Lung (tissue), 12 donors: ENCODE results near the gene MATR3. TPM values are rescaled to one million over a fixed set of nuclear protein-coding genes. Genes with fewer than 3 reads are reported as not detected.
"Not testable (repeated sequence)": the region's sequence is repeated elsewhere in the genome, so short reads cannot be mapped to it uniquely, and the experiment has no call there.

Experiments used
- ATAC-seq: fragments of 200-7000 bp; cut with Tn5 transposase; one replicate; pipeline ENCODE4 v1.9.1; 2020; ENCODE audit warnings: moderate number of reproducible peaks; ENCODE audit not compliant: insufficient read depth, low FRiP score
- DNase-seq, 3 donors: peaks; one replicate each; pipeline ENCODE4 v3.0.0-alpha.2; 2013 to 2017
- H3K27ac ChIP-seq, 2 donors: one replicate each; pipeline ENCODE4 v1.5.1; 2013; ENCODE audit warnings: mild to moderate bottlenecking in 2 of 2, moderate library complexity in 2 of 2, control low read depth in 1 of 2, inconsistent platforms in 1 of 2, low read depth in 1 of 2, low read length in 1 of 2
- H3K27me3 ChIP-seq, 3 donors: one replicate each; pipeline ENCODE4 v1.5.1; 2013; ENCODE audit warnings: low read length in 2 of 3; ENCODE audit not compliant: control insufficient read depth in 3 of 3, insufficient read depth in 3 of 3
- H3K36me3 ChIP-seq, 4 donors: one replicate each; pipeline ENCODE4 v1.5.1; 2013; ENCODE audit warnings: low read length in 4 of 4, mild to moderate bottlenecking in 1 of 4, moderate library complexity in 1 of 4; ENCODE audit not compliant: control insufficient read depth in 4 of 4, insufficient read depth in 4 of 4
- H3K4me1 ChIP-seq, 5 donors: one replicate each; pipeline ENCODE4 v1.5.1; 2013; ENCODE audit warnings: low read length in 5 of 5, mild to moderate bottlenecking in 2 of 5, moderate library complexity in 1 of 5; ENCODE audit not compliant: control insufficient read depth in 5 of 5, insufficient read depth in 5 of 5
- H3K4me3 ChIP-seq: one replicate; pipeline ENCODE4 v1.5.1; 2013; ENCODE audit warnings: mild to moderate bottlenecking, control low read depth, moderate library complexity
- H3K9ac ChIP-seq, 2 donors: one replicate each; pipeline ENCODE4 v1.5.1; 2013; ENCODE audit warnings: low read length in 2 of 2, control low read depth in 1 of 2; ENCODE audit not compliant: insufficient read depth in 1 of 2
- H3K9me3 ChIP-seq, 4 donors: one replicate each; pipeline ENCODE4 v1.5.1; 2013; ENCODE audit warnings: low read length in 3 of 4, mild to moderate bottlenecking in 1 of 4, moderate library complexity in 1 of 4; ENCODE audit not compliant: control insufficient read depth in 4 of 4, insufficient read depth in 3 of 4
- WGBS, 2 donors: extraction: QIAGEN DNeasy Blood & Tissue Kit; methylation state at CpG; one replicate each; pipeline ENCODE4 v1.1.7; 2013; 5-methylcytosine and 5-hydroxymethylcytosine counted together
- polyA plus RNA-seq, 2 donors: library from polyadenylated mRNA; stranded (reverse); fragments of 200-250 nt; gene quantifications; one replicate each; pipeline ENCODE4 v1.2.1, GENCODE V29; 2013
- total RNA-seq, 2 donors: library from RNA; depleted of rRNA in 1 of 2; stranded (reverse); fragments of >200 nt in 1 of 2; gene quantifications; one replicate each; pipeline ENCODE4 v1.2.1, GENCODE V29; 2014 to 2021
- TF ChIP-seq, protein P1 (sequence below): IDR thresholded peaks from 2 replicates; pipeline ENCODE4 v1.5.1; 2012; ENCODE audit warnings: mild to moderate bottlenecking; ENCODE audit errors: control extremely low read depth, extremely low read depth
- donor health status: control.
- donor health status: control.
- donor health status: Bipolar disorder and iron deficiency.
- donor health status: healthy.
- donor health status: DM: yes; HTN: yes; CAD: no.

The MATR3 gene
- total and polyA plus RNA-seq, 4 donors, result 89.9 to 461 (median 100) TPM

DNA sequence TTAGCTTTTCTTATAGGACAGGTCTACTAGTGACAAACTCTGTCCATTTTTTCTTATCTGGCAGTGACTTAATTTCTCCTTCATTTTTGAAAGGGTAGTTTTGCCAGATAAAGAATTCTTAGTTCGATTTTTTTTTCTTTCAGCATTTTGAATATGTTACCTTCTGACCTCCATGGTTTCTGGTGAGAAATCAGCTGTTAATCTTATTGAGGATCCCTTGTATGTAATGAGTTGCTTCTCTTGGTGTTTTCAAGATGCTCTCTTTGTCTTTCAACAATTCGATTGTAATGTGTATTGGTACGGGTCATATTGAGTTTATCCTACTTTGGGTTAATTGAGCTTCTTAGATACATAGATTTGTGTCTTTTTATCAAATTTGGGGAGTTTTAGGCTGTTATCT lies 60.6 kb downstream of the MATR3 start:
- Histone ChIP-seq H3K27me3 (no peaks in the 10 kb centered on the region), H3K9ac (no peak overlapping the region), H3K4me3 (no peak overlapping the region), H3K9me3 (no peaks in the 10 kb centered on the region), H3K27ac (no peak overlapping the region), H3K4me1 (peaks cover 0 to 2% (median 0%) of the 10 kb centered on the region in 5 donors), H3K36me3 (peaks cover 0 to 6% (median 6%) of the 10 kb centered on the region in 4 donors)
- ATAC-seq (no peak), DNase-seq (no peak)
- TF ChIP-seq, protein P1, sequence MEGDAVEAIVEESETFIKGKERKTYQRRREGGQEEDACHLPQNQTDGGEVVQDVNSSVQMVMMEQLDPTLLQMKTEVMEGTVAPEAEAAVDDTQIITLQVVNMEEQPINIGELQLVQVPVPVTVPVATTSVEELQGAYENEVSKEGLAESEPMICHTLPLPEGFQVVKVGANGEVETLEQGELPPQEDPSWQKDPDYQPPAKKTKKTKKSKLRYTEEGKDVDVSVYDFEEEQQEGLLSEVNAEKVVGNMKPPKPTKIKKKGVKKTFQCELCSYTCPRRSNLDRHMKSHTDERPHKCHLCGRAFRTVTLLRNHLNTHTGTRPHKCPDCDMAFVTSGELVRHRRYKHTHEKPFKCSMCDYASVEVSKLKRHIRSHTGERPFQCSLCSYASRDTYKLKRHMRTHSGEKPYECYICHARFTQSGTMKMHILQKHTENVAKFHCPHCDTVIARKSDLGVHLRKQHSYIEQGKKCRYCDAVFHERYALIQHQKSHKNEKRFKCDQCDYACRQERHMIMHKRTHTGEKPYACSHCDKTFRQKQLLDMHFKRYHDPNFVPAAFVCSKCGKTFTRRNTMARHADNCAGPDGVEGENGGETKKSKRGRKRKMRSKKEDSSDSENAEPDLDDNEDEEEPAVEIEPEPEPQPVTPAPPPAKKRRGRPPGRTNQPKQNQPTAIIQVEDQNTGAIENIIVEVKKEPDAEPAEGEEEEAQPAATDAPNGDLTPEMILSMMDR, result no peak
- WGBS, 2 donors, result 97 to 99% methylated on average over 3 of the region's 3 CpGs

DNA sequence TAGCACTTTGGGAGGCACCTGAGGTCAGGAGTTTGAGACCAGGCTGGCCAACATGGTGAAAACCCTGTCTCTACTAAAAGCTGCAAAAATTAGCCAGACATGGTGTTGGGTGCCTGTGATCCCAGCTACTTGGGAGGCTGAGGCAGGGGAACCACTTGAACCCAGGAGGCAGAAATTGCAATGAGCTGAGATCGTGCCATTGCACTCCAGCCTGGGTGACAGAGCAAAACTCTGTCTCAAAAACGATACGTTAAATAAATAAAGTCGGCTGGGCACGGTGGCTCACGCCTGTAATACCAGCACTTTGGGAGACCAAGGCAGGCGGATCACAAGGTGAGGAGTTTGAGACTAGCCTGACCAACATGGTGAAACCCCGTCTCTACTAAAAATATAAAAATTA lies 62.4 kb downstream of the MATR3 start:
- H3K9me3 ChIP-seq, H3K36me3 ChIP-seq, DNase-seq, H3K4me3 ChIP-seq, ATAC-seq, H3K4me1 ChIP-seq, H3K27ac ChIP-seq, H3K27me3 ChIP-seq, H3K9ac ChIP-seq: not testable (repeated sequence)
- WGBS, 2 donors, result 95 to 97% methylated on average over 8 of the region's 8 CpGs

DNA sequence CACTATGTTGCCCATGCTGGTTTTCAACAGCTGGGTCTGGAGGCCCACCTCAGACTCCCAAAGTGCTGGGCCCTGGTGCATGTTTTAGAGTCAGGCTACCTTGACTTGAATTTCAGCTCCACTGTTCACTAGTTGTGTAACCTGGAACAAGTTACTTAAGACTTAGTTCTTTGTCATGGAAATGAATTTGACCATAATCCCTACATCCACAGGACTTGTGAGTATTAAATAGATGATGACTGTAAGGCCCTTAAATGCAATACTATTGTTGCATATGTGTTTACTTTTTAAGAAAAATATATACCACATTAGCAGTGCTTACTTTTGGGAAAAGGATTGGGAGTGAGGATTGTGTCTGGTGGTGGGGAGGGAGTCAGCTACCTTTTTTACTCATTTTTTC lies 64.5 kb downstream of the MATR3 start:
- TF ChIP-seq, protein P1, result no peak
- Histone ChIP-seq H3K4me1 (peaks cover 0 to 4% (median 0%) of the 10 kb centered on the region in 5 donors), H3K36me3 (peaks cover 4 to 8% (median 5%) of the 10 kb centered on the region in 4 donors), H3K27ac (no peak overlapping the region), H3K4me3 (no peak overlapping the region), H3K9me3 (no peaks in the 10 kb centered on the region), H3K9ac (no peak overlapping the region), H3K27me3 (no peaks in the 10 kb centered on the region)
- ATAC-seq (no peak), DNase-seq (no peak)

DNA sequence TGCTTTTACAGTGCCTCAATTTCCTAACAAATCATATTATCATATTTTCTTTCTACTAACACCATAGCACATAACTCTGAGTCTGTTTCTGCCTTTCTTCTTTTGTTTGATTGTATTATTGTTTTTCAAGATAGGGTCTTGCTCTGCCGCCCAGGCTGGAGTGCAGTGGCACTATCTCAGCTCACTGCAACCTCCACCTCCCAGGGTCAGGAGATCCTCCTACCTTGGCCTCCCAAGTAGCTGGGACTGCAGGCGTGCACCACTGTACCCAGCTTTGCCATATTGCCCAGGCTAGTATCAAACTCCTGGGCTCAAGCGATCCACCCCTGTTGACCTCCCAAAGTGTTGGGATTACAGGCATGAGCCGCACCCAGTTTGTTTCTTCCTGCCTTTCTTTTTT lies 66.8 kb downstream of the MATR3 start:
- Histone ChIP-seq H3K4me3 (no peak overlapping the region), H3K27ac (no peak overlapping the region), H3K27me3 (no peaks in the 10 kb centered on the region), H3K9me3 (no peaks in the 10 kb centered on the region), H3K36me3 (peaks cover 8 to 19% (median 13%) of the 10 kb centered on the region in 4 donors), H3K4me1 (peaks cover 0 to 4% (median 0%) of the 10 kb centered on the region in 5 donors), H3K9ac (no peak overlapping the region)
- ATAC-seq, result no peak
- WGBS, 2 donors, result 91 to 93% methylated on average over 4 of the region's 4 CpGs
- DNase-seq, result no peak
- TF ChIP-seq, protein P1, result no peak
